Mesendoderm (in vitro differentiated cells): ENCODE data around the gene PEX19. TPM values are rescaled to one million over a fixed set of nuclear protein-coding genes. Genes with fewer than 3 reads are reported as not detected.

ENCODE experiments used
- DNase-seq: peaks from one replicate; pipeline ENCODE4 v3.0.0; 2013
- H2AK5ac ChIP-seq: 2 replicates; pipeline ENCODE4 v1.6.1; 2013; ENCODE audit warnings: low read length, inconsistent platforms
- H2BK120ac ChIP-seq: 2 replicates; pipeline ENCODE4 v1.6.1; 2013; ENCODE audit warnings: low read depth, mild to moderate bottlenecking, low read length, moderate library complexity, mixed read lengths
- H2BK15ac ChIP-seq: replicated peaks from 2 replicates; pipeline ENCODE4 v1.6.1; 2013; ENCODE audit warnings: low read depth, mild to moderate bottlenecking, moderate library complexity
- H2BK5ac ChIP-seq: 2 replicates; pipeline ENCODE4 v1.6.1; 2013; ENCODE audit warnings: low read length, inconsistent platforms
- H3K18ac ChIP-seq: 2 replicates; pipeline ENCODE4 v1.6.1; 2013; ENCODE audit warnings: mild to moderate bottlenecking, low read length, mixed read lengths
- H3K23ac ChIP-seq: one replicate; pipeline ENCODE4 v1.6.1; 2013; ENCODE audit warnings: low read length
- H3K27ac ChIP-seq: 2 replicates; pipeline ENCODE4 v1.5.1; 2013; ENCODE audit warnings: low read depth, mild to moderate bottlenecking, inconsistent platforms, low read length, moderate library complexity
- H3K27me3 ChIP-seq: 2 replicates; pipeline ENCODE4 v1.6.1; 2013; ENCODE audit warnings: low read length, control low read depth, mild to moderate bottlenecking, inconsistent platforms; ENCODE audit not compliant: insufficient read depth, poor library complexity
- H3K36me3 ChIP-seq: 2 replicates; pipeline ENCODE4 v1.6.1; 2013; ENCODE audit warnings: low read length, inconsistent platforms; ENCODE audit not compliant: control insufficient read depth, insufficient read depth
- H3K4ac ChIP-seq: one replicate; pipeline ENCODE4 v1.6.1; 2013; ENCODE audit warnings: low read depth, mild to moderate bottlenecking, low read length, moderate library complexity
- H3K4me1 ChIP-seq: 2 replicates; pipeline ENCODE4 v1.6.1; 2013; ENCODE audit warnings: low read depth, low read length, inconsistent platforms; ENCODE audit not compliant: control insufficient read depth
- H3K4me2 ChIP-seq: 2 replicates; pipeline ENCODE4 v1.6.1; 2013; ENCODE audit warnings: low read length
- H3K4me3 ChIP-seq: 2 replicates; pipeline ENCODE4 v1.5.1; 2013; ENCODE audit warnings: mild to moderate bottlenecking, low read length
- H3K56ac ChIP-seq: one replicate; pipeline ENCODE4 v1.6.1; 2013; ENCODE audit warnings: low read length
- H3K79me1 ChIP-seq: 2 replicates; pipeline ENCODE4 v1.6.1; 2013; ENCODE audit warnings: low read length, inconsistent platforms
- H3K79me2 ChIP-seq: 2 replicates; pipeline ENCODE4 v1.6.1; 2013; ENCODE audit warnings: mild to moderate bottlenecking, low read length; ENCODE audit not compliant: control insufficient read depth, insufficient read depth
- H3K9ac ChIP-seq: 2 replicates; pipeline ENCODE4 v1.6.1; 2013; ENCODE audit warnings: low read length, inconsistent platforms
- H4K5ac ChIP-seq: one replicate; pipeline ENCODE4 v1.6.1; 2013; ENCODE audit warnings: low read length
- H4K8ac ChIP-seq: one replicate; pipeline ENCODE4 v1.6.1; 2013; ENCODE audit warnings: low read depth, mild to moderate bottlenecking, control low read depth, low read length, moderate library complexity
- WGBS: extraction: QIAGEN DNeasy Blood & Tissue Kit; methylation state at CpG from one replicate; pipeline ENCODE4 v1.1.7; 2013; ENCODE audit warnings: low lambda C conversion rate, missing lambda C conversion rate; ENCODE audit not compliant: insufficient coverage; ENCODE audit errors: extremely low coverage; 5-methylcytosine and 5-hydroxymethylcytosine counted together
- small RNA-seq: library from polyadenylated mRNA; stranded (forward); fragments of <200 nt; extraction: miRNeasy Mini kit (QIAGEN cat#:217004); gene quantifications from one replicate; pipeline ENCODE3, GENCODE V24; 2013; ENCODE audit not compliant: insufficient read depth

The PEX19 gene

DNA sequence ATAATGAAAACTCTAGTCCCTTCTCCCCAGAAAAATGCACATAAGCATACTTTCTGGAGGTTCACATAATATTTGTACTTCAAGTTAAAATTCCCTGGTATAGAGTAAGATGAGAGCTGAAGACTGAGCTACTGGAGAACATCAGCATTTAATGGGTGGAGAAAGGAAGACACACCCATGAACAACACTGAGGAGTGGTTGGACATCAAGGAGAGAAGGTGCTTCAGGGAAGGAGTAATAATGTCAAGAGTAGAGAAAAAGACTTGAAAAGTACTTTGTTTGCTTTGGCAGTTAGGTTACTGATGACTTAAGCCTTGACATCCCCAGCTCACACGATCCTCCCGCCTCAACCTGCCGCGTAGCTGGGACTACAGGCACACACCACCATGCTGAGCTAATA lies 57.9 kb downstream of the PEX19 start:
- Histone ChIP-seq H3K79me1 (no peaks in the 10 kb centered on the region), H3K36me3 (peaks cover 12% of the 10 kb centered on the region), H3K56ac (no peak overlapping the region), H3K27me3 (no peaks in the 10 kb centered on the region), H3K18ac (no peak overlapping the region), H4K5ac (no peak overlapping the region), H3K27ac (no peak overlapping the region), H3K4me2 (no peak overlapping the region), H3K4ac (no peak overlapping the region), H2BK15ac (no peak overlapping the region), H3K4me1 (no peaks in the 10 kb centered on the region), H3K79me2 (no peaks in the 10 kb centered on the region), H2BK5ac (no peak overlapping the region), H3K4me3 (no peak overlapping the region), H4K8ac (no peak overlapping the region), H3K23ac (no peak overlapping the region), H3K9ac (no peak overlapping the region), H2AK5ac (no peak overlapping the region), H2BK120ac (no peak overlapping the region)
- WGBS: no CpG with 5 or more reads among the region's 4 CpGs
- no peak for DNase-seq

Small RNAs within 50 kb of the gene (small RNA-seq; reads per million reads assigned to genes)
- not detected for gene RF00019
